GM10248 (cell line): ENCODE data around the gene APBB1IP.

Source experiments
- CTCF ChIA-PET: fragments of 300-600 bp; sonication (Branson Sonifier 250); formaldehyde crosslinking; extraction: SDS; loops from one replicate; lab custom pipeline; 2021; ENCODE audit warnings: antibody characterized with exemption; lab: Yijun Ruan, JAX
- POLR2A ChIA-PET: fragments of 350-650 bp; sonication (Branson Sonifier 250); formaldehyde crosslinking; extraction: SDS; loops from one replicate; lab custom pipeline; 2020; ENCODE audit warnings: antibody characterized with exemption; lab: Yijun Ruan, JAX
- DNase-seq: peaks from one replicate; pipeline ENCODE4 v3.0.0; 2012; ENCODE audit errors: extremely low spot score
- TF ChIP-seq, protein P1 (sequence below): IDR thresholded peaks from 2 replicates; pipeline ENCODE4 v1.5.1; 2012; ENCODE audit warnings: mild to moderate bottlenecking, low read depth; ENCODE audit errors: extremely low read depth, missing control alignments, control extremely low read depth

APBB1IP gene

DNA sequence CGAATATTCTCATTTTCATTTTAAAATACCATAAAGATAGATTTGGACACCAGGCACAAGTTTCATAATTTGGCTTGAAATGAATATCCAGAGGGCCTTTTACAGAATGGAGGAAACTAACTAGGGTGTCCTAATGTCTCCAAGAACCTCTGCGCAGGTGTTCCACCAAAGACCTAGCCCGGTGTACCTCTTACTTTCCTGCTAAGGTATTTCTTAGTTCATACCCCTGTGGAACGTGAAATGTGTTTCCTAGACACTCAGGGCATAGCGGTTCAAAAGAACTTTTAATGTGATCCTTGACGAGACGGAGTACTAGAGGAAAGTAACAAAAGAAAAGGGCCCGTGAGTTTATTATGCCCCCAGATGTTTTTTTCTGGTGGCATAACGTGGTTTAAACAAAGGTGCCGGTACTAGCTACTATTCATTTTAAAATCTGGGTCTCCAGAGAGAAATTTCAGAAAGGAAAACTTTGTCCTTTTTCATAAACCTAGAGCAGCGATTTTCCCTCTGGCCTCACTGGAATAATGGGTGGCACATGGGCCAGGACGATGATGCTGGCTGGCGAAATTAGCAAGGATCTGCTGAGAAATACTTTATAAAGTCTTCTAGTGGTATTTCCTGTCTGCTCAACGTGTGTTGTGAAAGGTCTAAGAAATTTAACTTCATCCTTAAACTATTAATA, 1.4 kb downstream of the APBB1IP start:
- TF ChIP-seq, protein P1, sequence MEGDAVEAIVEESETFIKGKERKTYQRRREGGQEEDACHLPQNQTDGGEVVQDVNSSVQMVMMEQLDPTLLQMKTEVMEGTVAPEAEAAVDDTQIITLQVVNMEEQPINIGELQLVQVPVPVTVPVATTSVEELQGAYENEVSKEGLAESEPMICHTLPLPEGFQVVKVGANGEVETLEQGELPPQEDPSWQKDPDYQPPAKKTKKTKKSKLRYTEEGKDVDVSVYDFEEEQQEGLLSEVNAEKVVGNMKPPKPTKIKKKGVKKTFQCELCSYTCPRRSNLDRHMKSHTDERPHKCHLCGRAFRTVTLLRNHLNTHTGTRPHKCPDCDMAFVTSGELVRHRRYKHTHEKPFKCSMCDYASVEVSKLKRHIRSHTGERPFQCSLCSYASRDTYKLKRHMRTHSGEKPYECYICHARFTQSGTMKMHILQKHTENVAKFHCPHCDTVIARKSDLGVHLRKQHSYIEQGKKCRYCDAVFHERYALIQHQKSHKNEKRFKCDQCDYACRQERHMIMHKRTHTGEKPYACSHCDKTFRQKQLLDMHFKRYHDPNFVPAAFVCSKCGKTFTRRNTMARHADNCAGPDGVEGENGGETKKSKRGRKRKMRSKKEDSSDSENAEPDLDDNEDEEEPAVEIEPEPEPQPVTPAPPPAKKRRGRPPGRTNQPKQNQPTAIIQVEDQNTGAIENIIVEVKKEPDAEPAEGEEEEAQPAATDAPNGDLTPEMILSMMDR: no peak
- DNase-seq: no peak
- CTCF ChIA-PET: interaction anchor here (1.5 kb wide), 1 partner anchor 31 kb away, joined by 3 read pairs; no protein-coding TSS in a partner anchor
- POLR2A ChIA-PET: no interaction called here

DNA sequence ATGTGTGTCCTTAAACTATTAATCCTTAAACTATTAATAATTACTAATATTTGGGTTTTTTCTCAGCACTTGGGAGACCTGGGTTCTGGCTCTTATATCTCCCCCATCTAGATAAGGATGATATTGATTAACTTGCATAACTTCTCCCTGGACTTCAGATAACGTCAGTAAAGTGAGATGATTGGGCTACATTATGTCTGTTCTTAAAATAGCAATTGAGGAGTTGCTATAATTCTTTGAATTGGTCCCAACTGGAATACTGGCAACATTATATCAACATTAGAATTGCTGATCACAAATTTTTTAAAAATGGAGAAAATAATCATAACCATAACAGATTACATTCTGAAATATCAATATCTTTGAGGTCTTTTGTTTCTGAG, 1.9 kb downstream of the APBB1IP start:
- CTCF ChIA-PET: interaction anchor here (2.8 kb wide), 1 partner anchor 28 kb away, joined by 8 read pairs; no protein-coding TSS in a partner anchor

DNA sequence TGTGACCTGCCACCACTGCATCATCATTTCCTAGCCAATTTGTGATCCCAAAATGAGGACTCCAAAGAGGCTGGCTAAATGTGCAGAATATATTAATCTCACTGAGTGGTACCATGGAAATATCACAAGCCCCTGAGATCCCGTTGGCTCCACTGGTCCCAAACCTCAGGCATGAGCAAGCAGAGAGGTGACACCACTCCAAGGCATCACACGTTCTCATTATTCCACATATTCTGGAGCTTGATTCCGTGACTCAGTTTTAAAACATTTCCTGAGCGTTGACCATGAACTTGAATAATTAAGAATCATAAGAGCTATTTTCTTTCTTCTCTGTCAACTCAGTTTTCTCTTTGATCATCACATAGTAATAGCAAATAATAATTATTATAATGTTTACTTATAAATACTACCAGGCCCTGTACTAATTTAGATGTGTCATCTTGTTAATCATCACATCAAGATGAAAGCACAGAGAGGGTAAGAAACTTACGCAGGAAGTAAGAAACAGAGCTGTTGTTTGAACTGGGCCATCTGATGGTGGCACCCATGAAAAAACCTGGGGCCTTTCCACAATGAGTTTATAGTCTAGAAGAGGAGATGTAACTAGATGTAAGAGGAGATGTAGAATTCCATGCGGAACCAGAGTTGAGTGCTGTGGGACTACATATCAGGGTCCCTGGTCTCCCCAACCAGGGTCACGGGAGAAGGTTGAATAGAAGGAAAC, 3.5 kb downstream of the APBB1IP start:
- TF ChIP-seq, protein P1: no peak
- ChIA-PET CTCF (interaction anchor here (1.0 to 2.8 kb wide), 5 partner anchors 11 to 27 kb away, joined by 3 to 9 read pairs (median 7); no protein-coding TSS in a partner anchor), POLR2A (interaction anchor here (1.2 kb wide), 1 partner anchor 11 kb away, joined by 4 read pairs; no protein-coding TSS in a partner anchor)
- no peak for DNase-seq

More for the DNA sequence above, 1.9 kb downstream of the APBB1IP start:
- no peak for DNase-seq
- TF ChIP-seq, protein P1: no peak
- POLR2A ChIA-PET: no interaction called here

DNA sequence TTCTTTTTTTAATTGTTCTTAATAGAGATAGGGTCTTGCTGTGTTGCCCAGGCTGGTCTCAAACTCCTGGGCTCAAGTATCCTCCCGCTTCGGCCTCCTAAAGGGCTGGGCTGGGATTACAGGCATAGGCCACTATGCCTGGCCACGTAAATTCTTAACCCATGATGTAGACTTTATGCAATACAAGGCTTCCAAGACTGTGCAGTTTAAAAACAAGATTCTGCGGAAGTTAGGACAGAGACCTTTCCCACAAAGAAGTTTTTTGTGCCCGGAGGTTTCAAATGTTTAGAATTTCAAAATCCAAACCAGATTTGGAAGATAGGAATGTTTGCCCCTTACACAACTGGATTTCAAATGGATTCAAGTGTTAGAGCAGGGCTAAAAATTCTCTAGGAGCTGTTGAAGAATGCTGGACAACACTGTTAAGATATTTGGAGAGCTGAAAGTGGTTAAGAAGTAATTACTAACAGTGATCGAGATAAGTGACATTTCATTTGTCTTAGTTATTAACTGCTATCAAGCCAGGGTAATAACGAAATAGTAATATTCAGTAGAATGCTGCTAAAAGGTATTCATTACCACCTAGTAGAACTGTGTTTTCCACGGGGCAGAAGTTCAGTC, 7.4 kb downstream of the APBB1IP start:
- CTCF ChIA-PET: interaction anchor here (1.1 to 1.6 kb wide), 3 partner anchors 14 to 71 kb away, joined by 3 read pairs; no protein-coding TSS in a partner anchor
- POLR2A ChIA-PET: no interaction called here
- TF ChIP-seq, protein P1: no peak
- DNase-seq: no peak

DNA sequence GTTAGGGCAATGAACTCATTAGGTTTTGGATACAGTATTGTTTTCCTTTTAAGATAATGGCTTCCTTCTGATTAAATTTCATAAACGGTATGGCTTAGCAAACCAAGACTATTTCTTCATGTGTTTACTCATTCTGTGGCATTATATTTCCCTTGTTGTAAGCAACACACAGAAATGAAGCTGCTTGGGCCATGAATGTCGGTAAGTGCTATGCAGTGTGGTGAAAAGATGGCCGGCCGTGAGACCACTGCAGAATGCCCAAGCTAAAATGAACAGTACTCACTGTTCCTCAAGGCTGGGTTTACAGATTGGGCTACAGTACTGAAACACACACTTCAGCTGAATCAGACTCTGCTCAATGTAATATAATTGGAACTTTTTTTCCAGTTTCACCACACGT, 8.1 kb downstream of the APBB1IP start:
- ChIA-PET CTCF (interaction anchor here (1.1 kb wide), 1 partner anchor 37 kb away, joined by 3 read pairs; no protein-coding TSS in a partner anchor), POLR2A (interaction anchor here (1.0 kb wide), 1 partner anchor 10 kb away, joined by 3 read pairs; no protein-coding TSS in a partner anchor)
- TF ChIP-seq, protein P1: no peak
- DNase-seq: no peak

DNA sequence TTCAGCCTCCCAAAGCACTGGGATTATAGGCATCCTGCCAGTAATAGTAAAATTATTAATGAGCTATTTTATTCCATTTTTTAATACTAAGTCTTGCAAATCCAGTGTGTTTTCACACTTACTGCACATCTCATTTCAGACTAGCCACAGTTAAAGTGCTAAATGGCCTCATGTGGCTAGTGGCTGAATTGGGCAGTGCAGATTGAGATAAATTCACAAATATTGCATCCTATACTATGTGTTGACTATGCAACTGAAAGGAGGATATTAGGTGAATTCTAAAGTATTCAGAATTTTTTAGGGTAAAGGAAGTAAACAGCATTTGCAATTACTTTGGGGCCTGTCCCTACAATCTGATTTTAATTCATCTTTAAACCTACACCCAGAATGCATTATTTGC, 10.2 kb downstream of the APBB1IP start:
- TF ChIP-seq, protein P1: no peak
- no peak for DNase-seq
- ChIA-PET CTCF (interaction anchor here (0.9 to 1.5 kb wide), 5 partner anchors 12 to 39 kb away, joined by 3 to 5 read pairs (median 4); no protein-coding TSS in a partner anchor), POLR2A (interaction anchor here (0.5 kb wide), 1 partner anchor 80 kb away, joined by 4 read pairs; no protein-coding TSS in a partner anchor)
